Breast epithelium (tissue), 4 donors: ENCODE data around the gene SEBOX. TPM values are rescaled to one million over a fixed set of nuclear protein-coding genes. Genes with fewer than 3 reads are reported as not detected.

Experiments
- DNase-seq, 2 donors: peaks; one replicate each; pipeline ENCODE4 v3.0.0-alpha.2; 2019; ENCODE audit warnings: low spot score in 2 of 2
- H3K27ac ChIP-seq, 2 donors: fragments of 200-600 bp; sonication (generic) in 1 of 2; one replicate each; pipeline ENCODE4 v1.5.1; 2016 to 2019; ENCODE audit warnings: mild to moderate bottlenecking in 1 of 2
- H3K27me3 ChIP-seq, 2 donors: fragments of 200-600 bp; sonication (generic) in 1 of 2; one replicate each; pipeline versions ENCODE4 v1.5.1 to v1.6.0; 2017 to 2019; ENCODE audit warnings: control low read depth in 1 of 2, mild to moderate bottlenecking in 1 of 2
- H3K36me3 ChIP-seq: fragments of 200-600 bp; one replicate; pipeline ENCODE4 v1.5.1; 2019
- H3K4me1 ChIP-seq, 2 donors: fragments of 200-600 bp; sonication (generic); one replicate each; pipeline ENCODE4 v1.5.1; 2016 to 2019; ENCODE audit warnings: control low read depth in 1 of 2
- H3K4me3 ChIP-seq, 3 donors: fragments of 200-600 bp; sonication (generic); 1 replicate in 2 of 3; 2 replicates in 1 of 3; pipeline ENCODE4 v1.5.1; 2016 to 2019; ENCODE audit warnings: mild to moderate bottlenecking in 3 of 3, moderate library complexity in 2 of 3
- H3K9me3 ChIP-seq, 2 donors: fragments of 200-600 bp; sonication (generic) in 1 of 2; one replicate each; pipeline ENCODE4 v1.5.1; 2016 to 2019; ENCODE audit warnings: control low read depth in 1 of 2
- POLR2A ChIP-seq: fragments of 450-650 bp; IDR thresholded peaks from one replicate; pipeline ENCODE4 v1.6.1; 2016; ENCODE audit warnings: antibody characterized with exemption, mild to moderate bottlenecking, moderate library complexity
- POLR2AphosphoS5 ChIP-seq, 3 donors: sonication (generic); formaldehyde crosslinking; IDR thresholded peaks; one replicate each; pipeline ENCODE4 v1.6.1; 2017; ENCODE audit warnings: antibody characterized with exemption in 3 of 3
- intact Hi-C: fragments of 100-400 bp; cut with DNase I; formaldehyde crosslinking; loops from one replicate; pipeline ENCODE4 v1.15.1; 2023; ENCODE audit warnings: low total_unique reads
- total RNA-seq, 3 donors: library from RNA; depleted of rRNA; stranded (reverse); fragments of >200 nt; gene quantifications; one replicate each; pipeline ENCODE4 v1.1.0, GENCODE V29; 2016
- TF ChIP-seq, protein P1 (sequence below), 3 donors: fragments of 450-650 bp; IDR thresholded peaks; one replicate each; pipeline ENCODE4 v1.5.1; 2016 to 2017; ENCODE audit warnings: antibody characterized with exemption in 3 of 3, mild to moderate bottlenecking in 3 of 3, moderate library complexity in 3 of 3

SEBOX gene
- total RNA-seq, 3 donors from 2014 or later: not detected

GRCh38 chr17:28392491-28392890 is 27.5 kb upstream of the SEBOX start:
- DNase-seq: no peak
- TF ChIP-seq, protein P1, sequence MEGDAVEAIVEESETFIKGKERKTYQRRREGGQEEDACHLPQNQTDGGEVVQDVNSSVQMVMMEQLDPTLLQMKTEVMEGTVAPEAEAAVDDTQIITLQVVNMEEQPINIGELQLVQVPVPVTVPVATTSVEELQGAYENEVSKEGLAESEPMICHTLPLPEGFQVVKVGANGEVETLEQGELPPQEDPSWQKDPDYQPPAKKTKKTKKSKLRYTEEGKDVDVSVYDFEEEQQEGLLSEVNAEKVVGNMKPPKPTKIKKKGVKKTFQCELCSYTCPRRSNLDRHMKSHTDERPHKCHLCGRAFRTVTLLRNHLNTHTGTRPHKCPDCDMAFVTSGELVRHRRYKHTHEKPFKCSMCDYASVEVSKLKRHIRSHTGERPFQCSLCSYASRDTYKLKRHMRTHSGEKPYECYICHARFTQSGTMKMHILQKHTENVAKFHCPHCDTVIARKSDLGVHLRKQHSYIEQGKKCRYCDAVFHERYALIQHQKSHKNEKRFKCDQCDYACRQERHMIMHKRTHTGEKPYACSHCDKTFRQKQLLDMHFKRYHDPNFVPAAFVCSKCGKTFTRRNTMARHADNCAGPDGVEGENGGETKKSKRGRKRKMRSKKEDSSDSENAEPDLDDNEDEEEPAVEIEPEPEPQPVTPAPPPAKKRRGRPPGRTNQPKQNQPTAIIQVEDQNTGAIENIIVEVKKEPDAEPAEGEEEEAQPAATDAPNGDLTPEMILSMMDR (IDR thresholded peaks at IDR 0.05): no peak
- TF ChIP-seq POLR2A: no peak
- no peak for TF ChIP-seq POLR2AphosphoS5 (IDR thresholded peaks at IDR 0.05)
- no peaks in the 10 kb centered on the region for H3K9me3 ChIP-seq
- H3K27me3 ChIP-seq: no peaks in the 10 kb centered on the region
- H3K27ac ChIP-seq: no peak overlapping the region
- no peak overlapping the region for H3K4me3 ChIP-seq
- H3K36me3 ChIP-seq: no peaks in the 10 kb centered on the region
- intact Hi-C loops: no loop called here
- no peaks in the 10 kb centered on the region for H3K4me1 ChIP-seq

DNA sequence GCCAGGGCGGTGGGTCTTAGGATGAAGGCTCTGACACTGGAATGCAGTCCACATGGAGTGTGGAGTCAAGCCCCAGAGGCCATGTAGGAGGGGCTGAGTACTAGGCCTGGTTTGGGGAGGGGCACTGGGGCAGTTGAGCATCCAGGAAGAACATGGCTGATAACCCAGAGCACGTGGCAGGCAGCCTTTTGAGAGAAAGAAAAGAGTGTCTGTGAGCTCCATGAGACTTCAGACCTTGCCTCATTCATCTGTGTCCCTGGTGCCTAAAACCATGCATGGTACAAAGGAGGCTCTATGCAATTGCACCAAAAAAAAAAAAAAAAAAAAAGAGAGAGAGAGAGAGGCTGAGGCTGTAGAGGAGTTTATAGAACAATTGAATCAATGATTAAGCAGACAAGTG is 26.4 kb upstream of the SEBOX start:
- H3K9me3 ChIP-seq: no peaks in the 10 kb centered on the region
- no peak overlapping the region for H3K27ac ChIP-seq
- H3K4me3 ChIP-seq: no peak overlapping the region
- H3K4me1 ChIP-seq: no peaks in the 10 kb centered on the region
- DNase-seq: no peak
- no peaks in the 10 kb centered on the region for H3K27me3 ChIP-seq
- H3K36me3 ChIP-seq: no peaks in the 10 kb centered on the region
- intact Hi-C loops: no loop called here
- TF ChIP-seq POLR2A (no peak), POLR2AphosphoS5 (IDR thresholded peaks at IDR 0.05) (no peak)
- TF ChIP-seq, protein P1 (IDR thresholded peaks at IDR 0.05): no peak

DNA sequence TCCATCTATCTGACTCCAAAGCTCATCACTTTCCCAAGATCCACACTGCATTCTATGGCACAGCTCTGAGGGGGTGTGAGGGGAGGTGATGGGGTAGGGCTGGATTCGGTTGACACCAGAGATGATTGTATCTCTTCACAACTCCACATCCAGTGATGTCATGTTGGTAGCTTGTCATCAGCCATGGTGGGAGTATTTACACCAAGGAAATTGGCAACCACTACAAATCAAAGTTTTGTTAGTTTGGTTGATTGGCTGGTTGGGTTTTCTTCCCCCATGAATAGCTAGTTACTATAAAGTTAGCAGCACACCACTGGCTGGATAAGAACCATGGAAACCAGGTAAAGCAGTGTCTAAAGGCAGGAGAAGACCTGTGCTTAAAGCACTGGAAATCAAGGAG is 26.0 kb upstream of the SEBOX start:
- TF ChIP-seq, protein P1 (IDR thresholded peaks at IDR 0.05): no peak
- TF ChIP-seq POLR2A (no peak), POLR2AphosphoS5 (IDR thresholded peaks at IDR 0.05) (no peak)
- no peak overlapping the region for H3K27ac ChIP-seq
- H3K4me3 ChIP-seq: no peak overlapping the region
- H3K4me1 ChIP-seq: no peaks in the 10 kb centered on the region
- intact Hi-C loops: no loop called here
- H3K27me3 ChIP-seq: no peaks in the 10 kb centered on the region
- no peaks in the 10 kb centered on the region for H3K9me3 ChIP-seq
- no peak for DNase-seq
- no peaks in the 10 kb centered on the region for H3K36me3 ChIP-seq

GRCh38 chr17:28390563-28390962 is 25.6 kb upstream of the SEBOX start:
- no peak overlapping the region for H3K4me3 ChIP-seq
- no peak for DNase-seq
- intact Hi-C loops: no loop called here
- no peaks in the 10 kb centered on the region for H3K36me3 ChIP-seq
- no peaks in the 10 kb centered on the region for H3K27me3 ChIP-seq
- no peaks in the 10 kb centered on the region for H3K9me3 ChIP-seq
- H3K27ac ChIP-seq: no peak overlapping the region
- TF ChIP-seq, protein P1 (IDR thresholded peaks at IDR 0.05): no peak
- TF ChIP-seq POLR2AphosphoS5 (IDR thresholded peaks at IDR 0.05) (no peak), POLR2A (no peak)
- no peaks in the 10 kb centered on the region for H3K4me1 ChIP-seq

GRCh38 chr17:28390141-28390540 is 25.1 kb upstream of the SEBOX start:
- Histone ChIP-seq H3K27me3 (no peaks in the 10 kb centered on the region), H3K4me1 (no peaks in the 10 kb centered on the region), H3K9me3 (no peaks in the 10 kb centered on the region), H3K4me3 (no peak overlapping the region), H3K36me3 (no peaks in the 10 kb centered on the region), H3K27ac (no peak overlapping the region)
- intact Hi-C loops: no loop called here
- DNase-seq: no peak
- TF ChIP-seq POLR2A (no peak), POLR2AphosphoS5 (IDR thresholded peaks at IDR 0.05) (no peak)
- TF ChIP-seq, protein P1 (IDR thresholded peaks at IDR 0.05): no peak
